Upper lobe of right lung (tissue), 1 donor: Measurements from ENCODE around the gene SMARCA1. TPM values are rescaled to one million over a fixed set of nuclear protein-coding genes. Genes with fewer than 3 reads are reported as not detected.

ENCODE experiments used
- ATAC-seq: fragments of 200-7000 bp; cut with Tn5 transposase; one replicate; pipeline ENCODE4 v1.9.1; 2020; ENCODE audit warnings: mild to moderate bottlenecking, moderate library complexity
- DNase-seq: peaks from one replicate; pipeline ENCODE4 v3.0.0-alpha.2; 2020
- H3K27ac ChIP-seq: fragments of 200-600 bp; one replicate; pipeline ENCODE4 v1.8.0; 2022
- H3K27me3 ChIP-seq: fragments of 200-600 bp; one replicate; pipeline ENCODE4 v1.8.0; 2022; ENCODE audit warnings: mild to moderate bottlenecking
- H3K36me3 ChIP-seq: fragments of 200-600 bp; one replicate; pipeline ENCODE4 v1.8.0; 2022
- H3K4me1 ChIP-seq: fragments of 200-600 bp; one replicate; pipeline ENCODE4 v1.8.0; 2022
- H3K4me3 ChIP-seq: fragments of 200-600 bp; one replicate; pipeline ENCODE4 v1.8.0; 2022; ENCODE audit warnings: mild to moderate bottlenecking
- H3K9me3 ChIP-seq: fragments of 200-600 bp; one replicate; pipeline ENCODE4 v1.8.0; 2022
- intact Hi-C: fragments of 100-400 bp; cut with DNase I; formaldehyde crosslinking; loops from one replicate; pipeline ENCODE4 v1.11.0; 2022
- total RNA-seq: library from RNA; stranded (reverse); fragmentation: NEBNext Ultra II Directional; extraction: Animal tissue kit (Norgen Biotek cat#: 25700); gene quantifications from one replicate; pipeline ENCODE4 v1.2.1, GENCODE V29; 2021
- TF ChIP-seq, protein P1 (sequence below): fragments of 200-600 bp; IDR thresholded peaks from one replicate; pipeline ENCODE4 v1.8.0; 2022; ENCODE audit warnings: antibody characterized with exemption
- donor health status: DM: no; HTN: yes; CAD: no; lungs with severe emphysema.

Gene SMARCA1
- total RNA-seq, 1 donor from 2014 or later: 26.9 TPM

DNA sequence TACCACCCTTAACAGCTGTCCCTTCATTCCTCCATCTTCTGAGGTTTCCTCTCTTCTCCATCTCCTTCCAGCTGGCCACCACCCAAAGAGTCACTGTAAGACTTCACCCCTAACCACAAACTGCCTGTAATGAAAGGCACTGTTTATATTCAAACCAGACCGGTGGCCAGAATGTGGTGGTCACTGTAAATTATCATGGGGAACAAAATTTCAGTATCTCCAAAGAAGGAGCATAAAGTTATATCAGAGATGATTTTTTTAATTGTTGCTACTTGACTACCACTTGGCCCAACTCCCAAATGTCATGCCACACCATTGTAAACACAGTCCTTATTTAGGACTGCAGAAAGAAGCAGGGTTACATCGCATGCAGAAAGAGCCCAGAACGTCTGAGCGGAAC is 44.8 kb downstream of the SMARCA1 start:
- no peaks in the 10 kb centered on the region for H3K4me1 ChIP-seq
- no peaks in the 10 kb centered on the region for H3K36me3 ChIP-seq
- no peak for ATAC-seq
- DNase-seq: no peak
- intact Hi-C loops: no loop called here
- no peaks in the 10 kb centered on the region for H3K27me3 ChIP-seq
- H3K4me3 ChIP-seq: no peak overlapping the region
- H3K9me3 ChIP-seq: no peaks in the 10 kb centered on the region
- H3K27ac ChIP-seq: no peak overlapping the region
- TF ChIP-seq, protein P1, sequence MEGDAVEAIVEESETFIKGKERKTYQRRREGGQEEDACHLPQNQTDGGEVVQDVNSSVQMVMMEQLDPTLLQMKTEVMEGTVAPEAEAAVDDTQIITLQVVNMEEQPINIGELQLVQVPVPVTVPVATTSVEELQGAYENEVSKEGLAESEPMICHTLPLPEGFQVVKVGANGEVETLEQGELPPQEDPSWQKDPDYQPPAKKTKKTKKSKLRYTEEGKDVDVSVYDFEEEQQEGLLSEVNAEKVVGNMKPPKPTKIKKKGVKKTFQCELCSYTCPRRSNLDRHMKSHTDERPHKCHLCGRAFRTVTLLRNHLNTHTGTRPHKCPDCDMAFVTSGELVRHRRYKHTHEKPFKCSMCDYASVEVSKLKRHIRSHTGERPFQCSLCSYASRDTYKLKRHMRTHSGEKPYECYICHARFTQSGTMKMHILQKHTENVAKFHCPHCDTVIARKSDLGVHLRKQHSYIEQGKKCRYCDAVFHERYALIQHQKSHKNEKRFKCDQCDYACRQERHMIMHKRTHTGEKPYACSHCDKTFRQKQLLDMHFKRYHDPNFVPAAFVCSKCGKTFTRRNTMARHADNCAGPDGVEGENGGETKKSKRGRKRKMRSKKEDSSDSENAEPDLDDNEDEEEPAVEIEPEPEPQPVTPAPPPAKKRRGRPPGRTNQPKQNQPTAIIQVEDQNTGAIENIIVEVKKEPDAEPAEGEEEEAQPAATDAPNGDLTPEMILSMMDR: no peak

- DNase-seq: no peak
- no peak for ATAC-seq
These were observed 51.2 kb downstream of the SMARCA1 start for GRCh38 chrX:129472116-129472515.

DNA sequence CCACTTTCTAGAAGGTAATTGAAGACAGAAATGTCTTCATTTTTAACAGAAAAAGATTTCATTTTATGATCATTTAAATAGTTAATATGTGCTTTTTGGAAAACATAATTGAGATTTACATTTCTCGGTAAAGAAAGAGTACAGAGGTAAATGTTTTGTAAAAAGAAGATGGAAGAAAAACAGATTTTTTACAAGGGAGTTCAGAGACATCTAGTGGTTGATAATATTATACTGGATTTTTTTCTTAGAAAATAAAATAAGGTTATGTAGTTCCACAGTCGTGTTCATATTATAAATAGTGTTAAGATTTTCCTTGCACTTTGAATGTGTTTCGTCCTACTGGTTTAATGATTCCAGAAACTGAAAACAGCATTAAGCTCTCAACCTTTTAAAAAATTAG is 60.6 kb downstream of the SMARCA1 start:
- intact Hi-C loops: no loop called here
- no peaks in the 10 kb centered on the region for H3K4me1 ChIP-seq

More at GRCh38 chrX:129472116-129472515, 51.2 kb downstream of the SMARCA1 start:
- Histone ChIP-seq H3K27me3 (no peaks in the 10 kb centered on the region), H3K27ac (no peak overlapping the region), H3K4me3 (no peak overlapping the region), H3K4me1 (no peaks in the 10 kb centered on the region), H3K36me3 (no peaks in the 10 kb centered on the region), H3K9me3 (no peaks in the 10 kb centered on the region)
- intact Hi-C loops: no loop called here
- TF ChIP-seq, protein P1: no peak

DNA sequence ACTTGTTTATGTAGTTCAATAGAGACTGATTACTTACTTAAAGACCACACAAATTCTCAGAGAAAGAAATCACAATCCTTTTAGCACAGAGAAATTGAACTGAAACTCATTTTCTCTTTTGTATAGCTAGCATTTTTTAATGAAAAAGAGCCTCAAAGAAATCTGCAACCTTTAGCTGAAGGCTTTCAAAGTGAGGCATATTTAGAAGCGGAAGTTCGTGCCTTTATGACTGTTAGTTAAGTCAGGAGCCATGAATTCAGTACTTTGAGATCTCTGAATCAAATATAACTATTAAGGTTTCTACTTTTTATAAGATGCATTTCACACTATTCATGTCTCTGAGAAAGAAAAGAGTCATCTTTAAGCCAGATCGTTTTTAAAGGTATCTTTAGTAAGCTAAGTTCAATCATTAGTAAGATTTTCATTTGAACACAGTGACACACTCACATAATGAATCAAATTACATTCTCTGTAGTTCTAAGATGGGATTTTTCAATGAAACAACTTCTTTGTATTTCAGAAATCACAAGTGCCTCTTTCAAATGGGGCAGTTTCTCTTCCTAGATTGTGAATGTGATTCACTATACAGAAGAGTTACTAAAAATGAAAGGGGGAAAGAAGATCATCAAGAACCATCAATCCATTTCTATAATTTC is 61.4 kb downstream of the SMARCA1 start:
- Histone ChIP-seq H3K27ac (no peak overlapping the region), H3K9me3 (no peaks in the 10 kb centered on the region), H3K4me1 (no peaks in the 10 kb centered on the region), H3K27me3 (no peaks in the 10 kb centered on the region), H3K4me3 (no peak overlapping the region), H3K36me3 (no peaks in the 10 kb centered on the region)
- no peak for DNase-seq
- intact Hi-C loops: no loop called here
- no peak for ATAC-seq
- TF ChIP-seq, protein P1: no peak

More for the DNA sequence above, 60.6 kb downstream of the SMARCA1 start:
- no peaks in the 10 kb centered on the region for H3K36me3 ChIP-seq
- no peaks in the 10 kb centered on the region for H3K9me3 ChIP-seq
- TF ChIP-seq, protein P1: no peak
- no peak for ATAC-seq
- no peak overlapping the region for H3K4me3 ChIP-seq
- DNase-seq: no peak
- no peaks in the 10 kb centered on the region for H3K27me3 ChIP-seq
- H3K27ac ChIP-seq: no peak overlapping the region

- TF ChIP-seq, protein P1: no peak
- no peaks in the 10 kb centered on the region for H3K36me3 ChIP-seq
- ATAC-seq (no peak), DNase-seq (no peak)
- H3K9me3 ChIP-seq: no peaks in the 10 kb centered on the region
- no peak overlapping the region for H3K27ac ChIP-seq
- H3K4me3 ChIP-seq: no peak overlapping the region
- no peaks in the 10 kb centered on the region for H3K27me3 ChIP-seq
- no peaks in the 10 kb centered on the region for H3K4me1 ChIP-seq
- intact Hi-C loops: no loop called here
These were observed 70.8 kb downstream of the SMARCA1 start for GRCh38 chrX:129452523-129452922.

DNA sequence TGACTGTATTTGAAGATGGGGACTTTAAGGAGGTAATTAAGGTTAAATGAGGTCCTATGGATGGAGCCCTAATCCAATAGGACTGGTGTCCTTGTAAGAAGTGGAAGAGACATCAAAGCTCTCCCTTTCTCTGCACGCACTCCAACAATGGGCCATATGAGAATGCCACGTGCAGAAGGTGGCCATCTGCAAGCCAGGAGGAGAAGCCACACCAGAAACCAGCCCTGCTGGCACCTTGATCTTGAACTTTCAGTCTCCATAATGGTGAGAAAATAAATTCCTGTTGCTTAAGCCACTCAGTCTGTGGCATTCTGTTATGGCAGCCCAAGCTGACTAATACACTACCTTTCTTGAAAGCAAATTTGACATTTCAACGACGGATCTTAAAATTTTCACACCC is 73.2 kb downstream of the SMARCA1 start:
- no peak overlapping the region for H3K4me3 ChIP-seq
- no peaks in the 10 kb centered on the region for H3K27me3 ChIP-seq
- no peaks in the 10 kb centered on the region for H3K36me3 ChIP-seq
- TF ChIP-seq, protein P1: no peak
- no peaks in the 10 kb centered on the region for H3K4me1 ChIP-seq
- no peak for ATAC-seq
- no peak overlapping the region for H3K27ac ChIP-seq
- no peaks in the 10 kb centered on the region for H3K9me3 ChIP-seq
- no peak for DNase-seq
- intact Hi-C loops: no loop called here
